Measurements from ENCODE around the gene FNTB.

The FNTB gene

GRCh38 chr14:64973026-64973442, 13.7 kb upstream of the FNTB start:
- Histone ChIP-seq H3K27ac (ENCODE audit: low read length) (no peak overlapping the region), H4K20me1 (ENCODE audit: insufficient read depth, low read length) (no peaks in the 10 kb centered on the region), H3K4me3 (ENCODE audit: low read length) (peak overlapping the region; percentile 81; the same call in 1 of the 2 replicates), H2AFZ (ENCODE audit: low read depth, low read length) (no peak overlapping the region), H3K9me3 (ENCODE audit: insufficient read depth, low read length) (no peaks in the 10 kb centered on the region), H3K79me2 (ENCODE audit: low read length) (no peaks in the 10 kb centered on the region), H3K4me1 (ENCODE audit: low read length) (peaks cover 8% of the 10 kb centered on the region; the same call in 1 of the 2 replicates), H3K36me3 (replicated peaks; ENCODE audit: low read depth, low read length) (no peaks in the 10 kb centered on the region), H3K4me2 (ENCODE audit: low read length) (peak overlapping the region; percentile 82), H3K9ac (ENCODE audit: low read length) (no peak overlapping the region; the same call in 1 of the 2 replicates), H3K27me3 (ENCODE audit: low read depth, low read length) (peaks cover 21% of the 10 kb centered on the region)
- no peak for TF ChIP-seq EZH2phosphoT487 (IDR thresholded peaks at IDR 0.05; ENCODE audit: low read depth)
- TF ChIP-seq, protein P1, sequence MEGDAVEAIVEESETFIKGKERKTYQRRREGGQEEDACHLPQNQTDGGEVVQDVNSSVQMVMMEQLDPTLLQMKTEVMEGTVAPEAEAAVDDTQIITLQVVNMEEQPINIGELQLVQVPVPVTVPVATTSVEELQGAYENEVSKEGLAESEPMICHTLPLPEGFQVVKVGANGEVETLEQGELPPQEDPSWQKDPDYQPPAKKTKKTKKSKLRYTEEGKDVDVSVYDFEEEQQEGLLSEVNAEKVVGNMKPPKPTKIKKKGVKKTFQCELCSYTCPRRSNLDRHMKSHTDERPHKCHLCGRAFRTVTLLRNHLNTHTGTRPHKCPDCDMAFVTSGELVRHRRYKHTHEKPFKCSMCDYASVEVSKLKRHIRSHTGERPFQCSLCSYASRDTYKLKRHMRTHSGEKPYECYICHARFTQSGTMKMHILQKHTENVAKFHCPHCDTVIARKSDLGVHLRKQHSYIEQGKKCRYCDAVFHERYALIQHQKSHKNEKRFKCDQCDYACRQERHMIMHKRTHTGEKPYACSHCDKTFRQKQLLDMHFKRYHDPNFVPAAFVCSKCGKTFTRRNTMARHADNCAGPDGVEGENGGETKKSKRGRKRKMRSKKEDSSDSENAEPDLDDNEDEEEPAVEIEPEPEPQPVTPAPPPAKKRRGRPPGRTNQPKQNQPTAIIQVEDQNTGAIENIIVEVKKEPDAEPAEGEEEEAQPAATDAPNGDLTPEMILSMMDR (IDR thresholded peaks at IDR 0.05; ENCODE audit: low read depth, low read length), result no peak

DNA sequence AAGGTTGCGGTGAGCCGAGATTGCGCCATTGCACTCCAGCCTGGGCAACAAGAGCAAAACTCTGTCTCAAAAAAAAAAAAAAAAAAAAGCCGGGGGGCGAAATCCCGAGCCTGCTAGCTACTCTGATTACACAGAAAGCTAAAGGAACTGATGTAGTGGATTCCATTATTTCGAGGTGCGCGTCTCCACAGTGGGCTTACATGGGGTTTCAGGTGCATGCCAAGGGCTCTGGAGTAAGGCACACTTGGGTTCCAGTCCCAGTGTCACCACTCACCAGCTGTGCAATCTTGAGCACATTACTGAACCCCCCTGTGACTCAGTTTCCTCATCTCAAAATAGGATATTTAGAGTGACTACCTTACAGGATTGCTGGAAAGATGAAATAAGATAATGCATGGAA, 12.9 kb upstream of the FNTB start:
- Histone ChIP-seq H3K4me3 (ENCODE audit: low read length) (no peak overlapping the region), H4K20me1 (ENCODE audit: insufficient read depth, low read length) (no peaks in the 10 kb centered on the region), H3K27ac (ENCODE audit: low read length) (no peak overlapping the region), H3K4me2 (ENCODE audit: low read length) (no peak overlapping the region), H3K9ac (ENCODE audit: low read length) (no peak overlapping the region), H3K27me3 (ENCODE audit: low read depth, low read length) (peaks cover 21% of the 10 kb centered on the region), H3K79me2 (ENCODE audit: low read length) (no peaks in the 10 kb centered on the region), H3K9me3 (ENCODE audit: insufficient read depth, low read length) (no peaks in the 10 kb centered on the region), H2AFZ (ENCODE audit: low read depth, low read length) (no peak overlapping the region), H3K4me1 (ENCODE audit: low read length) (peaks cover 8% of the 10 kb centered on the region; the same call in 1 of the 2 replicates), H3K36me3 (replicated peaks; ENCODE audit: low read depth, low read length) (no peaks in the 10 kb centered on the region)
- no peak for TF ChIP-seq EZH2phosphoT487 (IDR thresholded peaks at IDR 0.05; ENCODE audit: low read depth)
- TF ChIP-seq, protein P1 (IDR thresholded peaks at IDR 0.05; ENCODE audit: low read depth, low read length), result no peak

DNA sequence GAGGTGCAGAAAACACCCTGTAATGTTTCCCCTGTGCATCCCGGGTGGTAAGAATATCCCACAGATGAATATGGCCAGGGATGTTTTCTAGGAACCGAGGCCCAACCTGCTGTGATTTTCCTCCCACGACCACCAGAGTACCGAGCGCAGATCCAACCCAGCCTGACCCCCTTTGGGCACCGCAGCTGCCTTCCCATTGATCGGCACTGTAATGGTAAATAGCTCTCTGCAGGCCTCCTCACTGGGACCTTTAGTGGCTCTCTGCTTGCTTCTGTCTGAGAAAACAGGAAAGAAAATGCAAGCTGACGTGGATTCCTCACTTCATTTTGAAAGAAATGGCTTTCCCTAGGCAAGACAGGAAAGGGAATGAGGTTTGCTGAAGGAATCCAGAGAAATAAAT, 12.1 kb upstream of the FNTB start:
- H3K36me3 ChIP-seq (replicated peaks; ENCODE audit: low read depth, low read length), result no peaks in the 10 kb centered on the region
- no peaks in the 10 kb centered on the region for H4K20me1 ChIP-seq (ENCODE audit: insufficient read depth, low read length)
- H3K9ac ChIP-seq (ENCODE audit: low read length), result no peak overlapping the region
- H3K79me2 ChIP-seq (ENCODE audit: low read length), result no peaks in the 10 kb centered on the region
- H3K9me3 ChIP-seq (ENCODE audit: insufficient read depth, low read length), result no peaks in the 10 kb centered on the region
- no peak for TF ChIP-seq EZH2phosphoT487 (IDR thresholded peaks at IDR 0.05; ENCODE audit: low read depth)
- TF ChIP-seq, protein P1 (IDR thresholded peaks at IDR 0.05; ENCODE audit: low read depth, low read length), result no peak
- no peak overlapping the region for H3K4me3 ChIP-seq (ENCODE audit: low read length)
- H3K27ac ChIP-seq (ENCODE audit: low read length), result no peak overlapping the region
- peaks cover 23% of the 10 kb centered on the region for H3K27me3 ChIP-seq (ENCODE audit: low read depth, low read length)
- H3K4me2 ChIP-seq (ENCODE audit: low read length), result no peak overlapping the region
- H2AFZ ChIP-seq (ENCODE audit: low read depth, low read length), result no peak overlapping the region
- H3K4me1 ChIP-seq (ENCODE audit: low read length), result peaks cover 11% of the 10 kb centered on the region; the same call in 1 of the 2 replicates

DNA sequence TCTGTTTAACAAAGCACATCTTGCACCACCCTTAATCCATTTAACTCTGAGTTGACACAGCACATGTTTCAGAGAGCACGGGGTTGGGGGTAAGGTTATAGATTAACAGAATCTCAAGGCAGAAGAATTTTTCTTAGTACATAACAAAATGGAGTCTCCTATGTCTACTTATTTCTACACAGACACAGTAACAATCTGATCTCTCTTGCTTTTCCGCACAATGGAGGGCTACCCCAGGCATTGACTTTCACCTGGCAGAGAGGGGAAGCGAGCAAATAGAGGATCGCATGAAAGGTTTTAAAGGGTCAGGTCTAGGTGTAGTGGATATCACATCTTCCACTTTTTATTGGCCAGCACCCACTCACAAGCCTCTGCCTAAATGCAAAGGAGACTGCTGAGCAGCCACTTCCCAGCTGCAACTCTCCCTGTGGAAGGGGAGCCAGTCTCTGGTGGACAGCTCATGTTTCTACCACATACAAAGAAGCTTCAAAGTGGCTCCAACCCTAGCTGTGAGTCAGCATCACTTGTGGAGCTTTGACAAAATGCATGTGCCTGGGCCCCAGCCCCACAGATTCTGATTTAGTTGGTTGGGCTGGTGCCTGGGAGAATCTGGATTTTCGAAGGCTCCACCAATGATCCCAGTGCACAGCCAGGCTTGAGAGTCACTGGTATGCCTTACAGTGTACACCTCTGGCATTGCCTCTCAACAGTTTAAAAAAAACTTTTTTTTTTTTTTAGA, 7.2 kb upstream of the FNTB start:
- Histone ChIP-seq H2AFZ (ENCODE audit: low read depth, low read length) (no peak overlapping the region), H3K4me2 (ENCODE audit: low read length) (0 out of 2 replicates have a peak overlapping the region, but pooled peaks have one; percentile 12), H4K20me1 (ENCODE audit: insufficient read depth, low read length) (no peaks in the 10 kb centered on the region), H3K79me2 (ENCODE audit: low read length) (no peaks in the 10 kb centered on the region), H3K27me3 (ENCODE audit: low read depth, low read length) (peaks cover 16% of the 10 kb centered on the region), H3K9ac (ENCODE audit: low read length) (no peak overlapping the region), H3K36me3 (replicated peaks; ENCODE audit: low read depth, low read length) (no peaks in the 10 kb centered on the region), H3K9me3 (ENCODE audit: insufficient read depth, low read length) (no peaks in the 10 kb centered on the region), H3K27ac (ENCODE audit: low read length) (no peak overlapping the region), H3K4me1 (ENCODE audit: low read length) (peaks cover 3% of the 10 kb centered on the region; the same call in 1 of the 2 replicates), H3K4me3 (ENCODE audit: low read length) (no peak overlapping the region)
- no peak for TF ChIP-seq EZH2phosphoT487 (IDR thresholded peaks at IDR 0.05; ENCODE audit: low read depth)
- TF ChIP-seq, protein P1 (IDR thresholded peaks at IDR 0.05; ENCODE audit: low read depth, low read length), result no peak
